ENCODE measurements around the gene IL34. TPM values are rescaled to one million over a fixed set of nuclear protein-coding genes. Genes with fewer than 3 reads are reported as not detected.

The IL34 gene
- total and polyA plus RNA-seq, 2 experiments from 2014 or later, result 4.3 to 6.6 TPM

DNA sequence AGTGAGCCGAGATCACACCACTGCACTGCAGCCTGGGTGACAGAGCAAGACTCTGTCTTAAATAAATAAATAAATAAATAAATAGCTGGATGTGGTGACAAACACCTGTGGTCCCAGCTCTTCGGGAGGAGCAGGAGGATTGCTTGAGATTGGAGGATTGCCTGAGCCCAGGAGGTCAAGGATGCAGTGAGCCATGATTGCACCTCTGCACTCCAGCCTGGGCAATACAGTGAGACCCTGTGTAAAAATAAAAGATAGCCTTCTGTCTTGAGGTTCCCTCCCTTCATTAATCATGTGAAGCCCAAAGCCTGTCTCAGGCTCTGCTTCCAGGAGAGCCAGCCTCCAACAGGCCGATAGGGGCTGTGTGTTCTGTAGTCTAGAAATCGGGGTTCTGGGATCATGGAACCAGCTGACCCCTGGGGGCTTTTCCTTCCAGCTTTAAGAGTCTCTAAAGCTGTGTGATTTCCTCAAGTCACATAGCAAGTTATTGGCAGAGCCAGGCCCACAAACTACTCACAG is 34.5 kb upstream of the IL34 start:
- Histone ChIP-seq H3K9me2 (ENCODE audit: insufficient read depth) (no peaks in the 10 kb centered on the region), H3K4me2 (no peak overlapping the region), H3K27ac (ENCODE audit: low read depth) (no peak overlapping the region), H3K27me3 (ENCODE audit: insufficient read depth) (0 out of 2 replicates have a peak, but pooled peaks cover 6% of the 10 kb centered on the region), H2AFZ (no peak overlapping the region), H3K4me1 (ENCODE audit: insufficient read depth) (peaks cover 20% of the 10 kb centered on the region), H3F3A (replicated peaks; ENCODE audit: low read depth) (peaks cover 44% of the 10 kb centered on the region), H4K20me1 (replicated peaks; ENCODE audit: insufficient read depth) (peaks cover 7% of the 10 kb centered on the region), H3K36me3 (ENCODE audit: insufficient read depth) (peaks cover 25% of the 10 kb centered on the region), H3K79me2 (replicated peaks; ENCODE audit: insufficient read depth) (peaks cover 2% of the 10 kb centered on the region; the same call in 1 of the 2 replicates), H3K4me3 (no peak overlapping the region)
- no peaks in the 10 kb centered on the region for H3K9me3 Mint-ChIP-seq
- peaks cover 20% of the 10 kb centered on the region for H3K27me3 Mint-ChIP-seq (ENCODE audit: insufficient read depth, low read depth, poor library complexity)
- DNase-seq (ENCODE audit: low spot score), result peak; percentile 39
- no peak; the same call in 2 of the 3 replicates for ATAC-seq
- no peak overlapping the region for H3K27ac Mint-ChIP-seq
- no peak overlapping the region for H3K4me3 Mint-ChIP-seq
- peaks cover 44% of the 10 kb centered on the region for H3K36me3 Mint-ChIP-seq (ENCODE audit: low read depth)
- peaks cover 15% of the 10 kb centered on the region for H3K4me1 Mint-ChIP-seq
- TF ChIP-seq EZH2phosphoT487 (IDR thresholded peaks at IDR 0.05; ENCODE audit: unreplicated experiment) (no peak), ZNF114 (CRISPR knock-in tag; IDR thresholded peaks at IDR 0.05) (no peak), POLR2AphosphoS5 (IDR thresholded peaks at IDR 0.05; ENCODE audit: low read depth) (peak; percentile 49; the same call in 1 of the 2 replicates), EZH2 (IDR thresholded peaks at IDR 0.05; ENCODE audit: low read depth, unreplicated experiment) (no peak)

DNA sequence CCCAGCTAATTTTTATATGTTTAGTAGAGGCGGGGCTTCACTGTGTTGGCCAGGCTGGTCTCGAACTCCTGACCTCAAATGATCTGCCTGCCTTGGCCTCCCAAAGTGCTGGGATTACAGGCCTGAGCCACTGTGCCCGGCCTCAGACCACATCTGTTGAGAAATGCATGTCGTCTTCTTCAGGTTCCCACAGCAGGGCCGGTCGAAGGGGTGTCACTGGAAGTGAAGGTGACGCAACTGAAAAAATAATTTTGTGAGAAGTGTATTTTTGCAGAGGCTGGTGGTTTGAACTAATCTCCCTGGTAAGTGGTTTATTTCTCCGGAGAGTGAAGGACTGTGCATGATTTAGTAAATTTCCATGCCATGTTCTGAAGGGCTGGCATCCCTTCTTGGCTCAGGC is 33.4 kb upstream of the IL34 start:
- H3K4me1 ChIP-seq (ENCODE audit: insufficient read depth), result peaks cover 26% of the 10 kb centered on the region
- peaks cover 20% of the 10 kb centered on the region for H3K27me3 Mint-ChIP-seq (ENCODE audit: insufficient read depth, low read depth, poor library complexity)
- H3K36me3 Mint-ChIP-seq (ENCODE audit: low read depth), result peaks cover 53% of the 10 kb centered on the region
- peaks cover 23% of the 10 kb centered on the region for H3K4me1 Mint-ChIP-seq
- peaks cover 9% of the 10 kb centered on the region for H3K79me2 ChIP-seq (replicated peaks; ENCODE audit: insufficient read depth)
- H4K20me1 ChIP-seq (replicated peaks; ENCODE audit: insufficient read depth), result peaks cover 7% of the 10 kb centered on the region
- H3K4me2 ChIP-seq, result no peak overlapping the region
- TF ChIP-seq EZH2 (IDR thresholded peaks at IDR 0.05; ENCODE audit: low read depth, unreplicated experiment), result no peak
- TF ChIP-seq, protein P1, sequence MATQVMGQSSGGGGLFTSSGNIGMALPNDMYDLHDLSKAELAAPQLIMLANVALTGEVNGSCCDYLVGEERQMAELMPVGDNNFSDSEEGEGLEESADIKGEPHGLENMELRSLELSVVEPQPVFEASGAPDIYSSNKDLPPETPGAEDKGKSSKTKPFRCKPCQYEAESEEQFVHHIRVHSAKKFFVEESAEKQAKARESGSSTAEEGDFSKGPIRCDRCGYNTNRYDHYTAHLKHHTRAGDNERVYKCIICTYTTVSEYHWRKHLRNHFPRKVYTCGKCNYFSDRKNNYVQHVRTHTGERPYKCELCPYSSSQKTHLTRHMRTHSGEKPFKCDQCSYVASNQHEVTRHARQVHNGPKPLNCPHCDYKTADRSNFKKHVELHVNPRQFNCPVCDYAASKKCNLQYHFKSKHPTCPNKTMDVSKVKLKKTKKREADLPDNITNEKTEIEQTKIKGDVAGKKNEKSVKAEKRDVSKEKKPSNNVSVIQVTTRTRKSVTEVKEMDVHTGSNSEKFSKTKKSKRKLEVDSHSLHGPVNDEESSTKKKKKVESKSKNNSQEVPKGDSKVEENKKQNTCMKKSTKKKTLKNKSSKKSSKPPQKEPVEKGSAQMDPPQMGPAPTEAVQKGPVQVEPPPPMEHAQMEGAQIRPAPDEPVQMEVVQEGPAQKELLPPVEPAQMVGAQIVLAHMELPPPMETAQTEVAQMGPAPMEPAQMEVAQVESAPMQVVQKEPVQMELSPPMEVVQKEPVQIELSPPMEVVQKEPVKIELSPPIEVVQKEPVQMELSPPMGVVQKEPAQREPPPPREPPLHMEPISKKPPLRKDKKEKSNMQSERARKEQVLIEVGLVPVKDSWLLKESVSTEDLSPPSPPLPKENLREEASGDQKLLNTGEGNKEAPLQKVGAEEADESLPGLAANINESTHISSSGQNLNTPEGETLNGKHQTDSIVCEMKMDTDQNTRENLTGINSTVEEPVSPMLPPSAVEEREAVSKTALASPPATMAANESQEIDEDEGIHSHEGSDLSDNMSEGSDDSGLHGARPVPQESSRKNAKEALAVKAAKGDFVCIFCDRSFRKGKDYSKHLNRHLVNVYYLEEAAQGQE (IDR thresholded peaks at IDR 0.05; ENCODE audit: unreplicated experiment), result no peak
- TF ChIP-seq ZNF462 (CRISPR knock-in tag; IDR thresholded peaks at IDR 0.05), result no peak
- TF ChIP-seq CREB1 (CRISPR knock-in tag; IDR thresholded peaks at IDR 0.05; ENCODE audit: low read depth), result no peak
- 0 out of 2 replicates have a peak, but pooled peaks have one; percentile 1 for TF ChIP-seq POLR2AphosphoS5 (IDR thresholded peaks at IDR 0.05; ENCODE audit: low read depth)
- H3K27ac ChIP-seq (ENCODE audit: low read depth), result peak overlapping the region; percentile 70
- H3K4me3 ChIP-seq, result no peak overlapping the region
- peaks cover 30% of the 10 kb centered on the region for H3K36me3 ChIP-seq (ENCODE audit: insufficient read depth)
- H2AFZ ChIP-seq, result no peak overlapping the region
- H3K9me2 ChIP-seq (ENCODE audit: insufficient read depth), result no peaks in the 10 kb centered on the region
- no peaks in the 10 kb centered on the region for H3K27me3 ChIP-seq (ENCODE audit: insufficient read depth)
- no peak overlapping the region for H3K4me3 Mint-ChIP-seq
- no peak for ATAC-seq
- no peak for DNase-seq (ENCODE audit: low spot score)
- no peak overlapping the region for H3K27ac Mint-ChIP-seq
- peaks cover 44% of the 10 kb centered on the region for H3F3A ChIP-seq (replicated peaks; ENCODE audit: low read depth)
- H3K9me3 Mint-ChIP-seq, result no peaks in the 10 kb centered on the region

All from GM23338 (cell line).